VCaP (cell line): ENCODE results near the gene RRAGC.

Experiments
- H3K27ac ChIP-seq: fragments of 450-650 bp; 2 replicates; pipeline ENCODE4 v1.5.1; 2017
- CTCF ChIP-seq: fragments of 450-650 bp; conservative IDR thresholded peaks from 2 replicates; pipeline ENCODE4 v1.5.1; 2017; ENCODE audit warnings: mild to moderate bottlenecking, moderate library complexity

The RRAGC gene

GRCh38 chr1:38872401-38873026 is 12.9 kb upstream of the RRAGC start:
- TF ChIP-seq CTCF, result no peak
- peak overlapping the region; percentile 79; the same call in 1 of the 2 replicates for H3K27ac ChIP-seq

GRCh38 chr1:38870996-38871395 is 11.4 kb upstream of the RRAGC start:
- no peak for TF ChIP-seq CTCF
- H3K27ac ChIP-seq, result no peak overlapping the region

GRCh38 chr1:38867208-38867607 is 7.6 kb upstream of the RRAGC start:
- H3K27ac ChIP-seq, result no peak overlapping the region
- no peak for TF ChIP-seq CTCF

- TF ChIP-seq CTCF, result no peak
- H3K27ac ChIP-seq, result no peak overlapping the region
Observed at GRCh38 chr1:38865112-38865715, 5.6 kb upstream of the RRAGC start.

DNA sequence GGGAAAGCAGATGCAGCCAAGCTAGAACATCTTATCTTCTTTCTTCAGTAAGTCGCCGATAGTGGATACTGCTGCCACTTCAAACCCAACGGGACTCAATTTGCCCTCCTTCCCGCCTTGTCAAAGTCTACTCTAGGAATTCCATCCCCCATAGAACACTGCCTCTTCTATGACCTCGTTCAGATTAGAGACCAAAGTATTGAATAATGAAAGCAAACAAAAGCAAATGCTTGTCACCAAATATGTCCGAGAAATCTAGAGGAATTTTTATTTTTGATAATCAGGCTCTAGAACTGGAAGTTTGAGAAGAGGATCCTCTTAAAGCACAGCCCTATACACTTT is 853 bp upstream of the RRAGC start:
- no peak for TF ChIP-seq CTCF
- peak overlapping the region; percentile 84 for H3K27ac ChIP-seq

DNA sequence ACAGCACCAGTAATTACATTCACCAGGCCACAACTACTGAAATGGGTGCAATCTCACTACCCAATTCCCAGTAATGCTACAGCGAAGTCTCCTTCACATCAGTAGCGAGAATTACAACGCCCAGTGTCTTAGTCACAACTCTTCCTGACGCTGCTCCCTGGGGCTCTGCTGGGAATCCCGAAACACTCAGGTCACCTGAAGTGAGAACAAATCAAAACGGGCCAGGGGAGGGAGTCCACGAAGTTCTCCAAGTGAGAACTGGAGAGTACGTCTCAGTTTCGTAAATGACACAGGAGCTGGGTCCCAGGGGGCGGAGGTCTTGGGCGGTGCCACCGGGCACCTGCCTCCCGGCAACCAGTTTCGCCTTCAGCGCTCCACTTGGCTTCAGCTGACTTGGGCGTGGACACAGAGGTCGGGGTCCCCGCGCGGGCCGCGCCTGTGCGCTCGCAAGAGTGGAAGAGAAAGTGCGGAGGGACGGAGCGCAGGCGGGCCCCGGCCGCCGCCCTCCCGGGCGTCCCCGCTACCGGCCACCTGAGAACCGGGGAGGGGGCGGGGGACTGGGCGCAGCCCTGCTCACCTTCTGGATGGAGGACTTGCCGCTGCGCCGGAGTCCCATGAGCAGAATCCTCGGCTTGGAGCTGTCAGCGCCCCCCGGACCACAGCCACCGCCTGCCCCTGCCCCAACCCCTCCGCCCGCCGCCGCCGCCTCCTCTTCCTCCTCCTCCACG is 575 bp downstream of the RRAGC start:
- TF ChIP-seq CTCF, result no peak
- peak overlapping the region; percentile 84 for H3K27ac ChIP-seq

DNA sequence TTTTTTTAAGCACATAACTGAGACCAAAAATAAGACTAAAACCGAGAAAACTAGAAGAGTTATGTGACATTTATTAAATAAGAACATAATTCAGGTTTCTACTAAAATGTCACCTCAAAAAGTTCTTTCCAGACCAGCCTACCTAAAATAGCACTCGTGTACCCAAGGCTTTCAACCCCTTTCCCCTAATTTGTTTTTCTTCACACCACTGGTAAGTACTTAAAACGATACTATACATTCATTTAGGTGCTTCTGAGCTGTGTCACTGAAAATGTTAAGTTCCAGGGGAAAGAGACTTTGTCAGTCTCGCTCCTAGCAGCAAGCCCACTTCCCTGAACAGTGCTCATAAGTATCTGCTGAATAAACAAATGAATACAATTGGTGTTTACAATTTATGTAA is 6.8 kb downstream of the RRAGC start:
- H3K27ac ChIP-seq, result no peak overlapping the region
- no peak for TF ChIP-seq CTCF
